Activated T-helper 17 cell treated with anti-CD3 and anti-CD28 coated beads, Interleukin-2, amount 50 U/mL, for 72 hours (primary cell): ENCODE data around the gene MCAT. TPM values are rescaled to one million over a fixed set of nuclear protein-coding genes. Genes with fewer than 3 reads are reported as not detected.
"Not testable (repeated sequence)": the region's sequence is repeated elsewhere in the genome, so short reads cannot be mapped to it uniquely, and the experiment has no call there.

Source experiments
- ATAC-seq: fragments of 150-1000 bp; cut with Tn5 transposase; replicated peaks from 2 replicates; pipeline ENCODE4 v1.10.0; 2021; ENCODE audit warnings: mild to moderate bottlenecking, moderate library complexity
- H3K27ac Mint-ChIP-seq: one replicate; pipeline ENCODE4 v1.8.0; 2022; ENCODE audit warnings: mixed read lengths
- H3K27me3 Mint-ChIP-seq: one replicate; pipeline ENCODE4 v1.8.0; 2022; ENCODE audit warnings: mixed read lengths
- H3K36me3 Mint-ChIP-seq: one replicate; pipeline ENCODE4 v1.8.0; 2022; ENCODE audit warnings: low read depth, mild to moderate bottlenecking, mixed read lengths
- H3K4me1 Mint-ChIP-seq: one replicate; pipeline ENCODE4 v1.8.0; 2022; ENCODE audit warnings: mixed read lengths
- H3K4me3 Mint-ChIP-seq: one replicate; pipeline ENCODE4 v1.8.0; 2022; ENCODE audit warnings: mild to moderate bottlenecking, mixed read lengths
- H3K9me3 Mint-ChIP-seq: one replicate; pipeline ENCODE4 v1.8.0; 2022; ENCODE audit warnings: mixed read lengths
- total RNA-seq, 2 donors: library from RNA; stranded (reverse); gene quantifications; one replicate each; pipeline ENCODE4 v1.2.3, GENCODE V29; 2022

The MCAT gene
- total RNA-seq, 2 donors from 2014 or later, result 7.3 to 18.2 TPM

DNA sequence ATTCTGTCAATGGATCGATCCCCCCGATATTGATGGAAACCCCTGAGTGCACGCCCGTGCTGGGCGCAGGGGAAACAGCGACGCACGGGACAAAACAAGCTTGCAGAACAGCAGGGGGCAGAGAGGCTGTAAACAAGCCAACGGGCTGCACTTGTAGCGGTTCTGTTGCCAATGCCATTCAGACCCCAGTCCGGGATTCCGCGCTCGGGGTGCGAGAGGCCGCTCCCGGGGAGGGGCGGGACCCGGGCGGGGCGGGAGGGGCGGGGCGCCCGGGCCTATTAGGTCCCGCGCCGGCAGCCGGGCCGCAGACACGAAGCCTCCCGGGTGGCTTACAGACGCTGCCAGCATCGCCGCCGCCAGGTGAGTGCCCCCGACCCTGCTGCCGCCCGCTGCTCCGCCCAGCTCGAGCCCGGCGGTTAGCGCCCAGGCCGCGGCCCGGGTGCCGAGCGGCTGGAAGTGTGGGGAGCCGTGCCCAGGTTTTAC lies 32.7 kb downstream of the MCAT start, which contains the start of gene BIK:
Gene BIK, plus strand, starts transcription at position 307 of the 483 bp plus-strand sequence. CDS start 13,273 bp downstream, outside the sequence.
- Mint-ChIP-seq H3K36me3 (no peaks in the 10 kb centered on the region), H3K9me3 (no peaks in the 10 kb centered on the region), H3K27me3 (no peaks in the 10 kb centered on the region), H3K4me3 (peak within 1 kb of the TSS; percentile 68), H3K27ac (no peak within 1 kb of the TSS), H3K4me1 (no peaks in the 10 kb centered on the region)
- ATAC-seq, result peak; percentile 72

DNA sequence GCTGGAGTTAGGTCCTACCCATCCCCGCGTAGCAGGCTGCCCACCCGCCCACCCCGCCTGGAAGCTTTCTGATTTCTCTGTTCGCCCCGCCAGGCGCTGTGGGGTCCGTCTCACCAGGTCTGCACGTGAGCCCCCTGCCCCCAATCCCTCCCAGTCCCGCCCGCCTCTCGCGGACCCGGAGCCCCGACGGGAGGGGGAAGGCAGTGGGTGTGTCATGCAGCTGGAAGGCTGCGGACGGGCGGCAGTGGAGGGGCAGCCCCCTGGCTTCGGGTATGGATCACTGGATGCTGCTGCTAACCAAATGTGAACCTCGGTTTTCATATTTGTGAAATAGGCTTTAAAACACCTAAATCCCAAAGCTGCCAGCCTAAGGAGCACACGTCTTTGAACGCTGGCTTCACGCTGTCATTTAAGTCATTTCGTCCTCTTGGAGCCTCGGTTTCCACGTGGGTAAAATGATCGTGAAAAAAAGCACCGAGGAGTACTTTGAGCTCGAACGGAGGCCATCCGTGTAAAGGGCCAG lies 33.2 kb downstream of the MCAT start:
- Mint-ChIP-seq H3K9me3 (no peaks in the 10 kb centered on the region), H3K36me3 (no peaks in the 10 kb centered on the region), H3K27ac (no peak overlapping the region), H3K4me1 (no peaks in the 10 kb centered on the region), H3K4me3 (peak overlapping the region; percentile 68), H3K27me3 (no peaks in the 10 kb centered on the region)
- ATAC-seq, result no peak

DNA sequence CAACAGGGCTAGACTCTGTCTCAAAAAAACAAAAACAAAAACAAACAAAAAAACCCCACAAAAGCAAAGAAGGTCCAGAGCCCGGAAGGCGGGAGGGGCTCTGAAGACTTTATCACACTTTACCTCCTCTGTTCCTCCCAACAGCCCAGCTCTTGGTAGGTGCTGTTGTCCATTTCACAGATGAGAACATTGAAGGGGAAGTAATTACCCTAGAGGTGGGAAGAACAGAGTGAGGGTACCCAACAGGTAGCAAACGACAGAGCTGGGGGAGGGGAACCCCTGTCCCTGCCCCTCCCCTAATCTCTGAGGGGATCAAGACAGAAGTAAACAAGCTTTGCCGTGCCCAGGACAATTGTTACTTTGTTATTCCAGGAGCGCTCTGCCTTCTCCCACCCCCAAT lies 33.7 kb downstream of the MCAT start:
- Mint-ChIP-seq H3K9me3 (no peaks in the 10 kb centered on the region), H3K27me3 (no peaks in the 10 kb centered on the region), H3K36me3 (no peaks in the 10 kb centered on the region), H3K4me1 (no peaks in the 10 kb centered on the region), H3K27ac (no peak overlapping the region), H3K4me3 (peak overlapping the region; percentile 15)
- ATAC-seq, result no peak

DNA sequence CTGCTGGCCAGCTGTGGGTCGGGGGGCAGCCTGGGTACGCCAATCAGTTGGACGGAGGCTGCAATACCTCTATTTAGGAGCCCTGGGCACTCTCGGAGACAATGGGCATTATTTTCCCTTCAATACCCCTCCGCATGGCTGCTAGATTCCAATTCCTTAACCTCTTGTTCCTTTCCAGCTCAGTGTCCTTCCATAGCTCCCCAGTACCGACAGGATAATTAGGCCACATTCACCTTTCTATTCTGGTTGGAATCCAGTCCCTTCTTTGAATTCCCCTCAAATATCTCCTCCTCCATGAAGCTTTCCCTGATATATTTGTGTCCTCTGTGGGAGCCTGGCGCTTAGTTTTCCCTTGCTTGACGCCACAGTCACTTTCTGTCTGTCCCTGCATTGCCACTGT lies 36.9 kb downstream of the MCAT start:
- peaks cover 7% of the 10 kb centered on the region for H3K4me1 Mint-ChIP-seq
- H3K27me3 Mint-ChIP-seq, result no peaks in the 10 kb centered on the region
- ATAC-seq, result no peak
- no peak overlapping the region for H3K4me3 Mint-ChIP-seq
- no peak overlapping the region for H3K27ac Mint-ChIP-seq
- no peaks in the 10 kb centered on the region for H3K9me3 Mint-ChIP-seq
- no peaks in the 10 kb centered on the region for H3K36me3 Mint-ChIP-seq

DNA sequence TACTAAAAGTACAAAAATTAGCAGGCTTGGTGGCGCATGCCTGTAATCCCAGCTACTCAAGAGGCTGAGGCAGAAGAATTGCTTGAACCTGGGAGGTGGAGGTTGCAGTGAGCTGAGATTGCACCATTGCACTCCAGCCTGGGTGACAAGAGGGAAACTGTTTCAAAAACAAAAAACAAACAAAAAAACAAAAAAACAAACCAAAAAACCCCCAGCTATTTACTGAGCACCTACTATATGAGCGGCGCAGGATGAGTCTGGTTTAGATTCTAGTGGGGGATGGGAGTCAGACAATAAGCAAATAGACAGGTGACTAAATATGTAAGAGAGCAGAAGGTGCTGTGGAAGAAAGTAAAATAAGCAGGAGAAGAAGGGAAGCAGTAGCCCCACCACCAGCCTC lies 38.2 kb downstream of the MCAT start:
- H3K27me3 Mint-ChIP-seq, H3K36me3 Mint-ChIP-seq, ATAC-seq, H3K4me3 Mint-ChIP-seq, H3K9me3 Mint-ChIP-seq, H3K27ac Mint-ChIP-seq: not testable (repeated sequence)
- peaks cover 10% of the 10 kb centered on the region for H3K4me1 Mint-ChIP-seq

DNA sequence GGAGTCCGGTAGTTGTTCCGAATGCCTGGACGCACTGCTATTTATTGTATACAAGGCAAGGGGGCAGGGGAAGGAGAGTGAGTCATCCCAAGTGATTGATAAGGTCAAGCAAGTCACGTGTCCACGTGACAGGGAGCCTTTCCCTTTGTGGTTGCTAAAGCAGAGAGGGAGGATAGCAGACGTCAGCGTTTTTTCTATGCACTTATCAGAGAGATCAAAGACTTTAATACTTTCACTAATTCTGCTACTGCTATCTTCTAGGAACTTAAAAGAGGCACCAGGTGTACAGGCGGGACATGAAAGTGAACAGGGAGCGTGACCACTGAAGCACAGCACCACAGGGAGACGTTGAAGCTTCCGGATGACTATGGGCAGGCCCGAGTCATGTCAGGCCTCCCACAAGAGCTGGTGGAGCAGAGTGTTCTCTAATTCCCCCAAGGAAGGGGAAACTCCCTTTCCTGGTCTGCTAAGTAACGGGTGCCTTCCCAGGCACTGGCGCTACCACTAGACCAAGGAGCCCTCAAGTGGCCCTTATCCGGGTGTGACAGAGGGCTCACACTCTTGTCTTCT lies 39.1 kb downstream of the MCAT start:
- peak; percentile 89 for ATAC-seq
- H3K36me3 Mint-ChIP-seq, H3K9me3 Mint-ChIP-seq, H3K27me3 Mint-ChIP-seq: not testable (repeated sequence)
- Mint-ChIP-seq H3K4me1 (peaks cover 10% of the 10 kb centered on the region), H3K27ac (peak overlapping the region; percentile 46), H3K4me3 (peak overlapping the region; percentile 53)

DNA sequence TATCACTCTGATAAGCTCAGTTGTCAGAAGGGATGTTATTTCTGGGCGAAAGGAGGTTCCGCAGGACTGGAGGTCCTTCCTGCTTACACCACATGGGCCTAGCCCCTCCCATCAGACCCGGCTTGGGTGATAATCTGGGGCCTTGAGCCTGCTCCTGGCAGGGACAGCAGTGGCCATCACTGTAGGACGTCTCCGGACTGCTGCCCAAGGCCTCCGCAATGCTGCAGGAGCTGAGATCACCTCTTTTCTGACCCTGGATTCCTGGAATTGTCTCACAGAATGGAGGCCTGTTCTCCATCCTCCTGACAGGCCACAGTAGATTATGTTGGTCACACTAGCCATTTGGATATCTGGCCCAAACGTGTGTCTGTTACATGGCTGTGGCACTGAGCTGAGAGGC lies 41.9 kb downstream of the MCAT start:
- no peaks in the 10 kb centered on the region for H3K27me3 Mint-ChIP-seq
- ATAC-seq, result no peak
- no peaks in the 10 kb centered on the region for H3K9me3 Mint-ChIP-seq
- H3K4me1 Mint-ChIP-seq, result peaks cover 10% of the 10 kb centered on the region
- no peaks in the 10 kb centered on the region for H3K36me3 Mint-ChIP-seq
- H3K4me3 Mint-ChIP-seq, result no peak overlapping the region
- H3K27ac Mint-ChIP-seq, result no peak overlapping the region

DNA sequence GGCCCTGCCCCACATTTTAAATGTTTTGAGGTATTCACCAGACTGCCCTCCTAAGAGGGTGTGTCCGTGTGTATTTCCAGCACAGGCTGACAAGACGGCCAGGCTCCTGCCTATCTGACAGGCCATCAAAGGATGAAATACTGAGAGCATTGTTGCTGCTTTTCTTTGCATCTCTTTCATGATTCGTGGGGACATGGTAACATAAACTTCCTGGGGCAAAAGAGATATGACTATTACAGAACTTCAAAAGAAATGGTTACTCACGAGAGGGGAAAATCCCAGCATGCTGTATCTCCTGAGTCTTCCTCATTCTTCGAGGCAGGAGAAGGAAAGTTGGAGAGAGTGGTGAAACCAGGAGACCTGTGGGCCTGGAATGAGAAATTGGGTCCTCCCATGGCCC lies 43.0 kb downstream of the MCAT start:
- Mint-ChIP-seq H3K4me1 (peaks cover 10% of the 10 kb centered on the region), H3K27me3 (no peaks in the 10 kb centered on the region), H3K9me3 (peaks cover 4% of the 10 kb centered on the region), H3K27ac (peak overlapping the region; percentile 16), H3K4me3 (no peak overlapping the region), H3K36me3 (no peaks in the 10 kb centered on the region)
- peak; percentile 70 for ATAC-seq

DNA sequence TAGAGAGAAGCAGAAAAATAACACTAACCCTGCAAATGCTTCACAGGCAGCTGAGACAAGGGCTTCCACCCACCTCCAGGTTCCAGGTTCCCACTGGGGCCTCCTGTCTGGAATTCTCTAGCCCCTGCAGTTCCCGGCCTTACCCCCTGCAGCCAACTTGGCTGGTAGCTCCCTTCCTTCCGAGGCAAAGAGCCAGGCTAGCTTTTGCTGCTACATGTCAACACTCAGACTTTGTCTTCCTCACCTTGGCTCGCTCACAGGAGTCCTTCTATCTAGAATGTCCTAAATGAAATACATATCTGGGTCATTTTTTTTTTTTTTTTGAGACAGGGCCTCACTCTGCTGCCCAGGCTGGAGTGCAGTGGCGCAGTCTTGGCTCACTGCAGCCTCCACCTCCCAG lies 44.1 kb downstream of the MCAT start:
- ATAC-seq, result no peak
- Mint-ChIP-seq H3K27ac (no peak overlapping the region), H3K36me3 (no peaks in the 10 kb centered on the region), H3K9me3 (peaks cover 4% of the 10 kb centered on the region), H3K4me1 (peaks cover 10% of the 10 kb centered on the region), H3K27me3 (no peaks in the 10 kb centered on the region), H3K4me3 (no peak overlapping the region)

DNA sequence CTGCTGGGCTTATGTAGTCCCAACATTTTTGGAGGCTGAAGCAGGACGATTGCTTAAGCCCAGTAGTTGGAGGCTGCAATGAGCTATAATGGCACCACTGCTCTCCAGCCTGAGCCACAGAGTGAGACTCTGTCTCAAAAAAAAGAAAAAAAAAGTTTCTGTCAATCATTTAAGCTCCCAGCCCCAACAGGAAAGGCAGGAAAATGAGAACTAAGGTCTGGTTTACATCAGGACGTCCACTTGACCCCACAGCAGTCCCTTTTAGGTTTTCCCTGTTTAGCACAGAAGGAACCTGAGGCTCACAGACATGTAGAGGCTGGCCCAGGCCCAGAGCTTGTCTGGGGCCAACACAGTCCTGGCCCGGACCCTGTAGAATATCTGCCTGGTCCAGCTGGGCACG lies 44.8 kb downstream of the MCAT start:
- ATAC-seq, result no peak
- no peaks in the 10 kb centered on the region for H3K36me3 Mint-ChIP-seq
- H3K9me3 Mint-ChIP-seq, result peaks cover 4% of the 10 kb centered on the region
- H3K27me3 Mint-ChIP-seq, result no peaks in the 10 kb centered on the region
- H3K4me1 Mint-ChIP-seq, result peaks cover 4% of the 10 kb centered on the region
- no peak overlapping the region for H3K27ac Mint-ChIP-seq
- H3K4me3 Mint-ChIP-seq, result no peak overlapping the region

DNA sequence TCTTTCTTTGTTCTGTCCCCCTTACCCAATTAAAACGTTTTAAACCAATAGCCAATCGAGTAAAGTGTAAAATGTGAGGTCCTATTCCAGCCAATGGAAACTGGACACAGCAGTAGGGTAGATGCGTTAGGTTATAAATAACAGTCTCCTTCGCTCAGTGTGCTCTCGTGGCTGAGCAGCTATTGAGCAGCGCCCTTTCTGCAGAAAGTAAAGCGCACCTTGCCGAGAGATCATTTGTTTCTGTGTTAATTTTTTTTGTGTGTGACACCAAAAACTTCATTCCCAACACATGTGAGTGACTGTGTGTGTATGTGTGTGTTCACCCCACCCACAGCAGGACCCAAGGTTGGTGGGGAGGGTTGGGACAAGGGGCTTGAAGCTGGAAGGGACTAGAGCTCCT lies 46.8 kb downstream of the MCAT start:
- no peak overlapping the region for H3K27ac Mint-ChIP-seq
- no peak overlapping the region for H3K4me3 Mint-ChIP-seq
- H3K9me3 Mint-ChIP-seq, result peaks cover 4% of the 10 kb centered on the region
- H3K36me3 Mint-ChIP-seq, result no peaks in the 10 kb centered on the region
- ATAC-seq, result no peak
- peaks cover 4% of the 10 kb centered on the region for H3K4me1 Mint-ChIP-seq
- no peaks in the 10 kb centered on the region for H3K27me3 Mint-ChIP-seq

DNA sequence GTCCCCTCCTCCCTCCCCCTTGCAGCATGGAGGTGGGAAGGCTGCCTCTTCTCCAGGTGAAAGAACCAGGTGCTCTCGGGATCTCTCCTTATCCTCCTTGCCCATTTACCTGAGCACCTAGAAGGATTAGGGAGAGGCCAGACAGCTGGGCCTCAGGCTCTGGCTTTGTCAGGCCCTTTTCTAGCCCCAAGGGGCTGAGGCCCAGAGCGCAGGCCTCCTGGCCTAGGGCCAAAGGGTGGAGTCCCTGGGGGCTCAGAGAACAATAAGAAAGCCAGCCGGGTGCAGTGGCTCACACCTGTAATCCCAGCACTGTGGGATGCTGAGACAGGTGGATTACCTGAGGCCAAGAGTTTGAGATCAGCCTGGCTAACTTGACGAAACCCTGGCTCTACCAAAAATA lies 48.6 kb downstream of the MCAT start:
- H3K4me3 Mint-ChIP-seq, result no peak overlapping the region
- H3K4me1 Mint-ChIP-seq, result no peaks in the 10 kb centered on the region
- H3K36me3 Mint-ChIP-seq, result no peaks in the 10 kb centered on the region
- no peak overlapping the region for H3K27ac Mint-ChIP-seq
- ATAC-seq, result no peak
- H3K27me3 Mint-ChIP-seq, result no peaks in the 10 kb centered on the region
- peaks cover 4% of the 10 kb centered on the region for H3K9me3 Mint-ChIP-seq

DNA sequence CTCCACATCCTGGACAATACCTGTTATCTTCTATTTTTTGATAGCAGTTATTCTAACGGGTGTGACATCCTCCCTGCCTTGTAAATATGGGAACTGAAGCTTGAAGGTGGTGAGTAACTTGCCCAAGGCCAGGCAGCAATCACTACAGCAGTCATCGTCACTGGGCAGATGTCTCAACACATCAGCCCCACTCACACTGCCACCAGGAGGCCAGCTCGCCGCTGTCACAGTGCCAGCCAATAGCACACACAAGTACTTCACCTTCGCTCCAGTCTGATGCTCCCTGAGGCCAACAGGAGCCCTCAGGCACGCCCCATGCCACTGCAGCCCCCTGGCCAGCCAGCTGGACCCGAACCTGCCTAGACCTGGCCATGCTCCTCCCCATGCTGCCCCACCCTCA lies 49.1 kb downstream of the MCAT start:
- H3K4me1 Mint-ChIP-seq, result no peaks in the 10 kb centered on the region
- no peak for ATAC-seq
- no peaks in the 10 kb centered on the region for H3K27me3 Mint-ChIP-seq
- H3K9me3 Mint-ChIP-seq, result peaks cover 4% of the 10 kb centered on the region
- no peak overlapping the region for H3K27ac Mint-ChIP-seq
- H3K4me3 Mint-ChIP-seq, result no peak overlapping the region
- H3K36me3 Mint-ChIP-seq, result no peaks in the 10 kb centered on the region

DNA sequence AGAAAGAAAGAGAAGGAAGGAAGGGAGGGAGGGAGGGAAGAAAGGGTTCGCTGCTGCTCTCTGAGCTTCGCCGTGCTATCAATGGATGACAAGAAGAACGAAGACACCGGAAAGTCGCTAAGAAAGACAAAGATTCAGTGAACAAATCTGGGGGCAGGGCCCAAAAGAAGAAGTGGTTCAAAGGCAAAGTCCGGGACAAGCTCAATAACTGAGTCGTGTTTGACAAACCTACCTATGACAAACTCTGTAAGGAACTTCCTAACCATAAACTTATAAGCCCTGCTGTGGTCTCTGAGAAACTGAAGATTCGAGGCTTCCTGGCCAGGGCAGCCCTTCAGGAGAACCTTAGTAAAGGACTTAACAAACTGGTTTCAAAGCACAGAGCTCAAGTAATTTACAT lies 51.1 kb downstream of the MCAT start:
- no peak overlapping the region for H3K4me3 Mint-ChIP-seq
- peaks cover 6% of the 10 kb centered on the region for H3K4me1 Mint-ChIP-seq
- no peak overlapping the region for H3K27ac Mint-ChIP-seq
- H3K36me3 Mint-ChIP-seq, result no peaks in the 10 kb centered on the region
- no peaks in the 10 kb centered on the region for H3K27me3 Mint-ChIP-seq
- no peak for ATAC-seq
- peaks cover 4% of the 10 kb centered on the region for H3K9me3 Mint-ChIP-seq

DNA sequence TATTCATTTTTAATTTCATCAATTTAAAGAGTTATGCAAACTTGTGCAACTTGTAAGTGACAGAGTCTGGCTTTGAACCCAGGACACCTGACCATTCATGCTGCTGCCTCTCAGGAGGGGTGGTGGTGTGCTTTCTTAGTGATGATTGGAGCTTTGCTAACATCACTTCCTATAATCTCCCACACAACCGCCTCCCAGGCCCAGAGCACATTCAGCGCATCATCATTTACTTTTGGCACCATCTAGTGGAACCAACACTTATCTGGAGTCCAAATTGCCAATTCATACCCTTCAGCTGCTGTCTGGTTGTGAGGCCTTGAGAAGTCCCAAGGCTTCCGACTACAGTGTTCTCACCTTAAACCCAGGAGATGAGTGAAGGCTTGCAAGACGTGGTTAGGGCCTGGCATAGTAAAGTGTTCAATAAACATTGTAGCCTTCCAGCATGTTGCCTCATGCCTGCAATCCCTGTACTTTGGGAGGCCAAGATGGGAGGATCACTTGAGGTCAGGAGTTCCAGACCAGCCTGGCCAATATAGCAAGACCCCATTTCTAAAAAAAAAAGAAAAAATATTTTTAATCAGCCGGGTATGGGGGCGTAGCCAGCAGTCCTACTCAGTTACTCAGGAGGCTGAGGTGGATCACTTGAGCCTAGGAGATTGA lies 52.9 kb downstream of the MCAT start:
- no peaks in the 10 kb centered on the region for H3K9me3 Mint-ChIP-seq
- H3K4me1 Mint-ChIP-seq, result peaks cover 14% of the 10 kb centered on the region
- H3K4me3 Mint-ChIP-seq, result peak overlapping the region; percentile 97

More for the DNA sequence above, 52.9 kb downstream of the MCAT start:
- no peaks in the 10 kb centered on the region for H3K27me3 Mint-ChIP-seq
- H3K27ac Mint-ChIP-seq, result no peak overlapping the region
- peak; percentile 18 for ATAC-seq
- H3K36me3 Mint-ChIP-seq, result no peaks in the 10 kb centered on the region
